HCT116 (cell line): ENCODE measurements around the gene AGPAT2. TPM values are rescaled to one million over a fixed set of nuclear protein-coding genes. Genes with fewer than 3 reads are reported as not detected.

Experiments
- ATAC-seq: fragments of 200-7000 bp; cut with Tn5 transposase; 2 replicates; pipeline ENCODE4 v1.9.1; 2020; ENCODE audit warnings: mild to moderate bottlenecking, moderate library complexity
- BruUV-seq: library from RNA; stranded (reverse); fragments of 400-500 nt; replicated peaks from 2 replicates; lab custom pipeline; 2021; lab: Mats Ljungman, UMichigan
- CTCF ChIA-PET: fragments of 300-600 bp; sonication (Branson Sonifier 250); formaldehyde crosslinking; loops from one replicate; lab custom pipeline; 2021; ENCODE audit warnings: antibody characterized with exemption; lab: Charles Lee
- POLR2A ChIA-PET: fragments of 300-600, 350-600 bp; sonication (Branson Sonifier 250); formaldehyde crosslinking; loops from one replicate; lab custom pipeline; 2021; ENCODE audit warnings: antibody characterized with exemption; lab: Charles Lee
- RAD21 ChIA-PET, 2 experiments: fragments of 300-600 bp; sonication (Branson Sonifier 250); formaldehyde crosslinking; loops; one replicate each; lab custom pipeline; 2023; ENCODE audit warnings: low total read pairs in 2 of 2; ENCODE audit not compliant: uncharacterized antibody in 2 of 2, unreplicated experiment in 2 of 2, low non-redundant PET in 1 of 2; lab: Charles Lee
- DNase-seq: peaks from one replicate; pipeline ENCODE4 v3.0.0-alpha.2; 2010; ENCODE audit warnings: low read depth, low spot score
- H2AFZ ChIP-seq: fragments of 200-600 bp; shearing (Covaris generic), sonication (generic); 2 replicates; pipeline ENCODE4 v1.6.1; 2017; ENCODE audit warnings: low read depth, mixed run types, mixed read lengths, antibody characterized with exemption, low read length; ENCODE audit not compliant: poor library complexity, severe bottlenecking
- H3K27ac ChIP-seq: 2 replicates; pipeline ENCODE4 v1.5.1; 2012; ENCODE audit warnings: low read depth, low read length
- H3K27me3 ChIP-seq: fragments of 200-600 bp; sonication (generic); 2 replicates; pipeline ENCODE4 v1.6.1; 2016; ENCODE audit warnings: mixed run types, low read length, mixed read lengths; ENCODE audit not compliant: insufficient read depth
- H3K36me3 ChIP-seq, 2 experiments: fragments of 200-500 bp in 1 of 2; fragments of 200-600 bp in 1 of 2; sonication (Bioruptor generic) in 1 of 2; sonication (generic) in 1 of 2; 2 replicates each; pipeline versions ENCODE4 v1.5.1 to v1.6.1; 2014 to 2016; ENCODE audit warnings: low read length in 2 of 2, inconsistent platforms in 1 of 2, mixed read lengths in 1 of 2, mixed run types in 1 of 2; ENCODE audit not compliant: insufficient read depth in 2 of 2, control insufficient read depth in 1 of 2
- H3K4me1 ChIP-seq, 2 experiments: fragments of 200-600 bp in 1 of 2; sonication (generic) in 1 of 2; 2 replicates each; pipeline versions ENCODE4 v1.5.1 to v1.6.1; 2012 to 2017; ENCODE audit warnings: low read length in 2 of 2, inconsistent platforms in 1 of 2, mild to moderate bottlenecking in 1 of 2, mixed read lengths in 1 of 2, mixed run types in 1 of 2, moderate library complexity in 1 of 2; ENCODE audit not compliant: insufficient read depth in 2 of 2, control insufficient read depth in 1 of 2
- H3K4me2 ChIP-seq: fragments of 200-600 bp; sonication (generic); 2 replicates; pipeline ENCODE4 v1.6.1; 2017; ENCODE audit warnings: mixed run types, low read length, mixed read lengths
- H3K4me3 ChIP-seq, 2 experiments: fragments of 200-600 bp in 1 of 2; sonication (generic) in 1 of 2; replicated peaks in 1 of 2; 2 replicates each; pipeline ENCODE4 v1.5.1; 2011 to 2016; ENCODE audit warnings: low read length in 2 of 2, control low read depth in 1 of 2, low read depth in 1 of 2, mild to moderate bottlenecking in 1 of 2, mixed read lengths in 1 of 2, mixed run types in 1 of 2
- H3K79me2 ChIP-seq: fragments of 200-600 bp; sonication (generic); 2 replicates; pipeline ENCODE4 v1.6.1; 2017; ENCODE audit warnings: mild to moderate bottlenecking, mixed run types, low read length, moderate library complexity, mixed read lengths; ENCODE audit not compliant: insufficient read depth
- H3K9ac ChIP-seq: fragments of 200-600 bp; sonication (generic); 2 replicates; pipeline ENCODE4 v1.6.1; 2016; ENCODE audit warnings: low read length, mixed read lengths
- H3K9me2 ChIP-seq: fragments of 200-600 bp; sonication (generic), shearing (Covaris generic); 2 replicates; pipeline ENCODE4 v1.6.1; 2017; ENCODE audit warnings: mixed run types, mild to moderate bottlenecking, moderate library complexity; ENCODE audit not compliant: insufficient read depth
- H3K9me3 ChIP-seq, 2 experiments: fragments of 200-500 bp in 1 of 2; fragments of 200-600 bp in 1 of 2; sonication (Bioruptor generic) in 1 of 2; sonication (generic) in 1 of 2; 2 replicates each; pipeline ENCODE4 v1.6.1; 2014 to 2017; ENCODE audit warnings: low read length in 2 of 2, mixed read lengths in 2 of 2, inconsistent platforms in 1 of 2, low read depth in 1 of 2, mild to moderate bottlenecking in 1 of 2, mixed run types in 1 of 2, moderate library complexity in 1 of 2; ENCODE audit not compliant: control insufficient read depth in 1 of 2, insufficient read depth in 1 of 2
- H4K20me1 ChIP-seq: fragments of 200-600 bp; sonication (generic), shearing (Covaris generic); 2 replicates; pipeline ENCODE4 v1.6.1; 2017; ENCODE audit warnings: mixed run types, mild to moderate bottlenecking, moderate library complexity; ENCODE audit not compliant: insufficient read depth
- CBX3 ChIP-seq: IDR thresholded peaks from 2 replicates; pipeline ENCODE4 v1.6.1; 2012; ENCODE audit warnings: low read depth
- EZH2phosphoT487 ChIP-seq: fragments of 200-600 bp; IDR thresholded peaks from 2 replicates; pipeline ENCODE4 v1.6.1; 2018; ENCODE audit warnings: antibody characterized with exemption, borderline replicate concordance
- POLR2A ChIP-seq: IDR thresholded peaks from 2 replicates; pipeline ENCODE4 v1.7.0; 2011; ENCODE audit warnings: borderline replicate concordance; ENCODE audit not compliant: insufficient read depth, insufficient read length; ENCODE audit errors: extremely low read depth
- POLR2AphosphoS5 ChIP-seq: IDR thresholded peaks from 2 replicates; pipeline ENCODE4 v1.6.1; 2011; ENCODE audit warnings: mild to moderate bottlenecking, low read depth, low read length, moderate library complexity
- TCF7L2 ChIP-seq: IDR thresholded peaks from 2 replicates; pipeline ENCODE4 v1.7.0; 2011; ENCODE audit warnings: borderline replicate concordance, inconsistent platforms; ENCODE audit not compliant: insufficient read depth, insufficient read length; ENCODE audit errors: extremely low read depth
- YY1 ChIP-seq: IDR thresholded peaks from 2 replicates; pipeline ENCODE4 v1.6.1; 2011; ENCODE audit warnings: low read length, low read depth, moderate library complexity, mild to moderate bottlenecking; ENCODE audit not compliant: insufficient replicate concordance; ENCODE audit errors: extremely low read depth
- ZFX ChIP-seq: fragments of 450-650 bp; IDR thresholded peaks from 2 replicates; pipeline ENCODE4 v1.6.1; 2017
- intact Hi-C: fragments of 100-400 bp; cut with micrococcal nuclease; formaldehyde crosslinking; loops from 2 replicates; pipeline ENCODE4 v1.10.0; 2022
- total RNA-seq: library from RNA; stranded (reverse); gene quantifications from one replicate; pipeline ENCODE4 v1.2.1, GENCODE V29; 2021; ENCODE audit not compliant: unreplicated experiment
- TF ChIP-seq, protein P1 (sequence below): IDR thresholded peaks from 2 replicates; pipeline ENCODE4 v1.6.1; 2011; ENCODE audit warnings: mild to moderate bottlenecking, low read length, moderate library complexity; ENCODE audit not compliant: insufficient replicate concordance; ENCODE audit errors: extremely low read depth
- TF ChIP-seq, protein P2 (sequence below): IDR thresholded peaks from 2 replicates; pipeline ENCODE4 v1.6.1; 2012
- TF ChIP-seq, protein P3 (sequence below), 3 experiments: fragments of 200-600 bp in 1 of 3; sonication (generic) in 1 of 3; IDR thresholded peaks in 2 of 3; conservative IDR thresholded peaks in 1 of 3; 2 replicates each; pipeline ENCODE4 v1.5.1; 2012 to 2017; ENCODE audit warnings: low read depth in 2 of 3, low read length in 2 of 3, antibody characterized with exemption in 1 of 3, borderline replicate concordance in 1 of 3, control low read depth in 1 of 3, mild to moderate bottlenecking in 1 of 3, mixed read lengths in 1 of 3, mixed run types in 1 of 3, moderate library complexity in 1 of 3; ENCODE audit not compliant: insufficient read depth in 1 of 3

The AGPAT2 gene
- total RNA-seq, 1 experiment from 2014 or later: 86.0 TPM

DNA sequence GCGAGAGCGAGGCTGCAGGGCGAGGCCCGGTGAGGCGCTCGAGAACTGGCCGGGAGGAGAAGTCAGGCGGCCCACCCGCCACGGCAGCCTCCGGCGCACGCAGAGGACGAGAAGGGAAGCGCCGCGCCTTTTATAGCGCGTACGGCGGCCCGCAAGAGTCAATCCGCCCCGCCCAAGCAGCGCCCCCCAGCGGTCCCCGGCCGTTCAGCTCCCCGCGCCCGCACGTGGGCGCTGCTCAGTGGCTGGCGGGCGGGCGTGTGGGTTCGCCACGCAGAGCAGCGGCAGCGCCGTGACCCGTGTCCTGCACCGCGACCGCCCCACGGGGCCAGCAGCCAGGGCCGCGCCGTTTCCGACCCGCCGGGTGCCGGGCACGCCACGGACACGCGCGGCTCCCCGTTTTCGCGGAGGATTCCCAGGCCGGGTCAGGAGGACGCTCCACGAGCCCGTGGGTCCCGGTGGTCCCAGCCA is 40.9 kb upstream of the AGPAT2 start:
- RAD21 ChIA-PET: no interaction called here
- H3K27ac ChIP-seq: peak overlapping the region; percentile 97
- H3K36me3 ChIP-seq: peaks cover 19 to 44% of the 10 kb centered on the region in 2 experiments; a peak in 3 of 4 replicates
- BruUV-seq: no TSS peak
- H4K20me1 ChIP-seq: peaks cover 33% of the 10 kb centered on the region; the same call in 1 of the 2 replicates
- CTCF ChIA-PET: interaction anchor here (0.6 to 1.5 kb wide), 3 partner anchors 9 to 26 kb away, joined by 3 read pairs; no protein-coding TSS in a partner anchor
- no peaks in the 10 kb centered on the region for H3K9me3 ChIP-seq
- intact Hi-C loops: no loop called here
- no peaks in the 10 kb centered on the region for H3K27me3 ChIP-seq
- TF ChIP-seq ZFX (peak; percentile 74), POLR2AphosphoS5 (peak; percentile 100), CBX3 (no peak), TCF7L2 (peak; percentile 87), EZH2phosphoT487 (no peak), YY1 (peak; percentile 86), POLR2A (peak; percentile 97)
- TF ChIP-seq, protein P1, sequence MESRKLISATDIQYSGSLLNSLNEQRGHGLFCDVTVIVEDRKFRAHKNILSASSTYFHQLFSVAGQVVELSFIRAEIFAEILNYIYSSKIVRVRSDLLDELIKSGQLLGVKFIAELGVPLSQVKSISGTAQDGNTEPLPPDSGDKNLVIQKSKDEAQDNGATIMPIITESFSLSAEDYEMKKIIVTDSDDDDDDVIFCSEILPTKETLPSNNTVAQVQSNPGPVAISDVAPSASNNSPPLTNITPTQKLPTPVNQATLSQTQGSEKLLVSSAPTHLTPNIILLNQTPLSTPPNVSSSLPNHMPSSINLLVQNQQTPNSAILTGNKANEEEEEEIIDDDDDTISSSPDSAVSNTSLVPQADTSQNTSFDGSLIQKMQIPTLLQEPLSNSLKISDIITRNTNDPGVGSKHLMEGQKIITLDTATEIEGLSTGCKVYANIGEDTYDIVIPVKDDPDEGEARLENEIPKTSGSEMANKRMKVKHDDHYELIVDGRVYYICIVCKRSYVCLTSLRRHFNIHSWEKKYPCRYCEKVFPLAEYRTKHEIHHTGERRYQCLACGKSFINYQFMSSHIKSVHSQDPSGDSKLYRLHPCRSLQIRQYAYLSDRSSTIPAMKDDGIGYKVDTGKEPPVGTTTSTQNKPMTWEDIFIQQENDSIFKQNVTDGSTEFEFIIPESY: peak; percentile 90
- TF ChIP-seq, protein P2, sequence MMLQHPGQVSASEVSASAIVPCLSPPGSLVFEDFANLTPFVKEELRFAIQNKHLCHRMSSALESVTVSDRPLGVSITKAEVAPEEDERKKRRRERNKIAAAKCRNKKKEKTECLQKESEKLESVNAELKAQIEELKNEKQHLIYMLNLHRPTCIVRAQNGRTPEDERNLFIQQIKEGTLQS: no peak
- TF ChIP-seq, protein P3, sequence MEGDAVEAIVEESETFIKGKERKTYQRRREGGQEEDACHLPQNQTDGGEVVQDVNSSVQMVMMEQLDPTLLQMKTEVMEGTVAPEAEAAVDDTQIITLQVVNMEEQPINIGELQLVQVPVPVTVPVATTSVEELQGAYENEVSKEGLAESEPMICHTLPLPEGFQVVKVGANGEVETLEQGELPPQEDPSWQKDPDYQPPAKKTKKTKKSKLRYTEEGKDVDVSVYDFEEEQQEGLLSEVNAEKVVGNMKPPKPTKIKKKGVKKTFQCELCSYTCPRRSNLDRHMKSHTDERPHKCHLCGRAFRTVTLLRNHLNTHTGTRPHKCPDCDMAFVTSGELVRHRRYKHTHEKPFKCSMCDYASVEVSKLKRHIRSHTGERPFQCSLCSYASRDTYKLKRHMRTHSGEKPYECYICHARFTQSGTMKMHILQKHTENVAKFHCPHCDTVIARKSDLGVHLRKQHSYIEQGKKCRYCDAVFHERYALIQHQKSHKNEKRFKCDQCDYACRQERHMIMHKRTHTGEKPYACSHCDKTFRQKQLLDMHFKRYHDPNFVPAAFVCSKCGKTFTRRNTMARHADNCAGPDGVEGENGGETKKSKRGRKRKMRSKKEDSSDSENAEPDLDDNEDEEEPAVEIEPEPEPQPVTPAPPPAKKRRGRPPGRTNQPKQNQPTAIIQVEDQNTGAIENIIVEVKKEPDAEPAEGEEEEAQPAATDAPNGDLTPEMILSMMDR (IDR thresholded peaks at IDR 0.05 in 2 of 3, conservative IDR thresholded peaks at IDR 0.05 in 1 of 3; ENCODE audit: borderline replicate concordance in 1 of 3, insufficient read depth in 1 of 3, low read depth in 2 of 3, low read length in 2 of 3): peak in 2 of 3 experiments; percentile 71 to 85; a peak in 4 of 6 replicates
- DNase-seq (peak; percentile 60), ATAC-seq (peak; percentile 47)
- POLR2A ChIA-PET: interaction anchor here (1.0 to 1.7 kb wide), 5 partner anchors 9 to 34 kb away, joined by 3 to 10 read pairs (median 4); no protein-coding TSS in a partner anchor
- peak overlapping the region; percentile 95 for H3K4me2 ChIP-seq
- peak overlapping the region; percentile 95 for H3K9ac ChIP-seq
- no peak overlapping the region for H2AFZ ChIP-seq
- peak overlapping the region; percentile 93 to 100 for H3K4me3 ChIP-seq
- no peaks in the 10 kb centered on the region for H3K9me2 ChIP-seq
- H3K4me1 ChIP-seq: peaks cover 13 to 48% of the 10 kb centered on the region in 2 experiments
- peaks cover 58% of the 10 kb centered on the region for H3K79me2 ChIP-seq
